HPDE6-E6E7 (cell line): ENCODE measurements around the gene ZNF780A.
A peak's percentile ranks its signal among the peaks of the same experiment; 100 is the strongest.
"Not testable (repeated sequence)": the region's sequence is repeated elsewhere in the genome, so short reads cannot be mapped to it uniquely, and the experiment has no call there.

Source experiments
- DNase-seq: peaks from one replicate; pipeline ENCODE4 v3.0.0; 2011; ENCODE audit warnings: missing footprints; ENCODE audit errors: extremely low spot score

The ZNF780A gene

DNA sequence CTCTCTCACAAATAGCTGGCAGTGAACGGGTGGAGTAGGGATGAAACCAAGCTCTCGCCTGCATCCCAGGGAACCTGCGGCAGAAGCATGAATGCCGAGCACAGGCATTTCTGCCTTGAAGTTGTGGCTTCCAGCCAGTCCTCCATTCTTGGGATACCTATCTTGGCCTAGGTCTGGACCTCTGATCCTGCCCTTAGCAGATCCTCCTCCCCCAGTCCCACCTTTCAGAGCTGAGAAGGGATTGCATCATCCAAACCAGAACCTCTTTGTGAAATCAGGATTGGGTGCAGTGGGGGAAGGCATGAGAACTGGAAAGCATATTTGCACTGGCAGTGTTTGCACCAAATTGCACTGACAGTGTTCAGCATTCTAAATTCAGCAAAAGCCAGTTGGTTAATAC, 5.8 kb downstream of the ZNF780A start:
- DNase-seq = no peak

DNA sequence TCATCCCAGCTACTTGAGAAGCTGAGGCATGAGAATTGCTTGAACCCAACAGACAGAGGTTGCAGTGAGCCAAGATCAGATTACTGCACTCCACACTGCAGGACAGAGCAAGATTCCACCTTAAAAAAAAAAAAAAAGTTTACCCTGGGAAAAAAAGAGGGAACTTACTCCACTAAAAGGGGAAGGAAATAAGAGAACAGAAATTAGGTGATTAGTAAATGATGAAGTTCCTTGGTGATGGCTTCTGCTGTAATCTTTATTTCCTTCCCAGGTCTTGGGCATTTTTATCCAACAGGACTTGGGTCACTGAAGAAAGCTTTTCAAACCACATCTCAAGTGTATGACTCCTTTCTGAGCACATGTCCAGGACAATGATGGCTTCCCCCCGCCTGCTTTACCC, 9.3 kb downstream of the ZNF780A start:
- DNase-seq = no peak

DNA sequence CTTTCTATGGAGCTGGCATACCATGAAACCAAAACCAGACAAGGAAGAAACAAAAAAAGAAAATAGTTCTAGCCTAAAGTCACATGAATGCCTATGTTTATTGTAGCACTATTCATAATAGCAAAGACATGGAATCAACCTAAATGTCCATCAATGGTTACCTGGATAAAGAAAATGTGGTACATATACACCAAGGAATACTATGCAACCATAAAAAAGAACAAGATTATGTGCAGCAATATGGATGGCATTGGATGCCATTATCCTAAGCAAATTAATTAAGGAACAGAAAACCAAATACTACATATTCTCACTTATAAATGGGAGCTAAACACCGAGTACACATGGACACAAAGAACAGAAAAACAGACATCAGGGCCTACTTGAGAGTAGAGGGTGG, 10.5 kb downstream of the ZNF780A start:
- DNase-seq = no peak

- DNase-seq = no peak
Measured at GRCh38 chr19:40078377-40078776, 12.4 kb downstream of the ZNF780A start.

DNA sequence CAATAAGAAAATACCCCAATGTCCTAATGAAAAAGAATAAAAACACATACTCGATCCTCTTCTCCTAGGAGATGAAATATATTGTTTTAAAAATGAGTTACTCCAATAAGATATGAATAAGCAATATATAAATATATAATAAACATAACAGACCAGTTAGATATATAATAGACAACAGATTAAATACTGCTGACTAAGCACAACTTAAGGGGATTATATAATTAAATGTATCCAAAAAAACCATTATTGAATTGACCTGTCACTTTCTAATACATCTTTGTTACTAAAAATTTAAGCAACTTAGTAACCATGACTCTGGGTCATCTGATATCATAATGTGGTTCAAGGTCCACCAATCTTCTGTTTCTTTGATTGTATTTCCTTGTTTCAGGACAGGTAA, 20.7 kb downstream of the ZNF780A start:
- DNase-seq = no peak

GRCh38 chr19:40059624-40060023, 31.1 kb downstream of the ZNF780A start:
- no peak for DNase-seq

DNA sequence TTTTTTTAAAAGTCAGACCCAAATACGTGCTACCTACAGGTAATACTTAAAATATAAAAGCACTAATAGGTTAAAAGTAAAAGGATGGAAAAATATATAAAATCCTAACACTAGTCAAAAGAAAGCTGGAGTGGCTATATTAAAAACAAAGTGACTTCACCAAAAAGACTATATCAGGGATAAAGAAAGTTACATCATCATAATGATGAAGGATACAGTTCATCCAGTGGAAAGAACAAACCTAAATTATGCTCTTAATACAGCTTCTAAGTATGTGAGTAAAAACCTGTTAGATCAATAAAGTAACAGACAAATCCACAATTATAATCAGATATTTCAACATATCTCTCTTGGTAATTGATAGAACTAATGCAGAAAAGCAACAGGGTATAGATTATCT, 33.6 kb downstream of the ZNF780A start:
- no peak for DNase-seq

DNA sequence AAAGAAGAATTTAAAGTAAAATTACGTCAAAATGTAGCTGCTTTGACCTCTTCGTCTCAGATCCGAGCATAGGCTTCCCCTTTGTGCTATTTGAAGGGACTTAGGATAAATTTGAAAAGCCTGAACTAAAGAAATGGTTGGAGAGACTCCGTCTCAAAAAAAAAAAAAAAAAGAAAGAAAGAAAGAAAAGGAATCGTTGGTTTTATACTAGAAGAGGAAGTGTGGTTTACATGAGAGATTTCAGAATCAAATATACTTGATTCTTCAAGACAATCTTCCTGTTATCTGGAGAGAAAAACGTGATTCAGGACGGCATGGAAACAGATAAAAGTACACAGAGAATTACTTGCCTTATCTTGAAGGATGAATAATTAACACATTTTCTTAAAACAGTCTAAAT, 34.2 kb downstream of the ZNF780A start:
- no peak for DNase-seq

DNA sequence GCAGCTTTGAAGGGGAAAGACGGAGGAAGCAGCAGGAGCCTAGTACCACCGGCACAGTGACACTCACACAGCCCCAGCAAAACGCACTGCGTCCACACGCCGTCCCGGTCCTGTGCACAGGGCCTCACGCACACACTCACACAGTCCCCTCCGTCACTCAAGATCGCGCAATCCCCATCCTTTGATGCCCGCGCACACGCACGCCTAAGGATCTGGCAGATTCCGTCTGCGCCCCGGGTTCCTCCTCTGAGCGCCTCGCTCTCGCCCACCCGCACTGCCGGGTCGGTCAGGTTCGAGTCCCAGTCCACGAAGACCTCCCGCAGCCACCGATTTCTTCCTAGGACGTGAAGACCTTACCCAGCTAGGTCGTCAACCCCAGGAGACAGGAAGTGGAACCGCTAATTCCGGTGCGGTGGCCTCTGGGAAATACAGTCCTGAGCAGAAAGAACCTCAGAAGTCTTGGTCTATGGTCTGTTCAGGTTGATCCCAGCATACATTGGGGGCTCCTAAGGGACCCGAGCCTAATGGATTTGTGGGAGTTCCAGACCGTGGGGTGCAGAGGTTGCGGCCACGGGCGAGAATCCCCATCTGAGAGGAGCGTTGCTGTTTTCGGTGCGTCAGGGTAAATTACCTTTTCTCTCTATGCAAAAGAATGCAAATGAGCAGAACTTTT, 34.8 kb downstream of the ZNF780A start, which contains the start of gene ZNF780B:
Gene ZNF780B (minus strand): TSS at position 400 of the 673 bp plus-strand sequence. CDS start 5,899 bp downstream, outside the sequence.
- DNase-seq = peak; percentile 49

GRCh38 chr19:40055049-40055448, 35.7 kb downstream of the ZNF780A start:
- DNase-seq = no peak

- no peak for DNase-seq
Measured at GRCh38 chr19:40054632-40055031, 36.1 kb downstream of the ZNF780A start.

GRCh38 chr19:40053491-40053890, 37.3 kb downstream of the ZNF780A start:
- no peak for DNase-seq

GRCh38 chr19:40041718-40042117, 49.0 kb downstream of the ZNF780A start:
- DNase-seq = not testable (repeated sequence)

DNA sequence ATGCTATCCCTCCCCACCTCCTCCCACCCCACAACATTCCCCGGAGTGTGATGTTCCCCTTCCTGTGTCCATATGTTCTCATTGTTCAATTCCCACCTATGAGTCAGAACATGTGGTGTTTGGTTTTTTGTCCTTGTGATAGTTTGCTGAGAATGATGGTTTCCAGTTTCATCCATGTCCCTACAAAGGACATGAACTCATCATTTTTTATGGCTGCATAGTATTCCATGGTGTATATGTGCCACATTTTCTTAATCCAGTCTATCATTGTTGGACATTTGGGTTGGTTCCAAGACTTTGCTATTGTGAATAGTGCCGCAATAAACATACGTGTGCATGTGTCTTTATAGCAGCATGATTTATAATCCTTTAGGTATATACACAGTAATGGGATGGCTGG, 52.7 kb downstream of the ZNF780A start:
- not testable (repeated sequence) for DNase-seq

GRCh38 chr19:40035996-40036395, 54.7 kb downstream of the ZNF780A start:
- DNase-seq = no peak

- no peak for DNase-seq
Measured at GRCh38 chr19:40033989-40034560, 56.7 kb downstream of the ZNF780A start.

DNA sequence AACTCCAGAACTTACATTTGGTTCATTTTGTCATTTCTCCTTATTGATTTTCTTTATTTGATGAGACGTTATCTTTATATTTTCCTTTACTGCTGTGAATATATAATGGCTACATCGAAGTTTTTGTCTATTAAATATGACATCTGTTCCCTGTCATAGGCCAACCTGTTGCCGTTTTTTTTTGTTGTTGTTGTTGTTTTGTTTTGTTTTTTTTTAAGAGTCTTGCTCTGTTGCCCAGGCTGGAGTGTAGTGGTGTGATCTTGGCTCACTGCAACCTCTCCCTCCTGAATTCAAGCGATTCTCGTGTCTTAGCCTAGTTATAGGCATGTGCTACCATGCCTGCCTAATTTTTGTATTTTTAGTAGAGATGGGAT, 64.2 kb downstream of the ZNF780A start:
- DNase-seq = no peak

DNA sequence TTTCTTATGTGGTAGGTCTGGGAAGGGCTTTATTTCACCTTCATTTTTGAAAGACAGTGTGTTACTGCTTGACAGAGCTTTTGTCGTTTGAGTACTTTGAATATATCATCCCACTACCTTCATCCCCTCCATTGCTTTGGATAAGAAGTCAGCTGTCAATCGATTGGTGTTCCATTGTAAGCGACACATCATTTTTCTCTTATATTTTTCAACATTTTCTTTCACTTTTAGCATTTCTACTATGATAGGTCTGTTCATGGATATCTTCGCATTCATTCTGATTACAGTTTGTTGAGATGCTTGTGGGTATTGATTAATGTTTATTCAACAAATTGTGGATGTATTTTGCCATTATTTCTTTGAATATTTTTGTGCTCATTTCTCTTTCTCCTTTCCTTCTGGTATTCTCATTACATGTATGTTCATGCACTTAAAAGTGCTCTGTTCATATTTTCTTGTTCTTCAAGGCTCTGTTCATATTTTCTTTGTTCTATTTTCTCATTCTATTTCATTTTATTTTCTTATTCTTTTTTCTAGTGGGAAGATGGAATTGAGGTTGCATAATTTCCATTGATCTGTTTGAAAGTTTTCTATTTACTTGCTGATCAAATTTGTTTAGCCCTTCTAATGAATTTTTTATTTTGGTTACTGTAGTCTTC, 64.7 kb downstream of the ZNF780A start:
- no peak for DNase-seq

- DNase-seq = no peak
Measured at GRCh38 chr19:40023969-40024368, 66.8 kb downstream of the ZNF780A start.
